HepG2 (cell line): ENCODE data around the gene NCOA3. TPM values are rescaled to one million over a fixed set of nuclear protein-coding genes. Genes with fewer than 3 reads are reported as not detected.

ENCODE experiments used
- BRD4 ChIP-seq: sonication (generic); formaldehyde crosslinking; IDR thresholded peaks from 2 replicates; pipeline ENCODE4 v1.4.0; 2020; ENCODE audit warnings: missing genetic modification reagents
- CEBPZ ChIP-seq: IDR thresholded peaks from 2 replicates; pipeline ENCODE4 v1.6.1; 2012; ENCODE audit warnings: low read length, improper control_type of control experiment
- EP300 ChIP-seq, 3 experiments: sonication (generic) in 1 of 3; formaldehyde crosslinking in 1 of 3; IDR thresholded peaks; 2 replicates each; pipeline versions ENCODE4 v1.5.1 to v1.6.1; 2011 to 2020; ENCODE audit warnings: low read depth in 2 of 3, low read length in 2 of 3, borderline replicate concordance in 1 of 3, improper control_type of control experiment in 1 of 3, mild to moderate bottlenecking in 1 of 3, missing genetic modification reagents in 1 of 3, moderate library complexity in 1 of 3
- GATAD2A ChIP-seq: IDR thresholded peaks from 2 replicates; pipeline ENCODE4 v1.6.1; 2016
- HMG20A ChIP-seq: IDR thresholded peaks from 2 replicates; pipeline ENCODE4 v1.6.1; 2016; ENCODE audit warnings: borderline replicate concordance
- KLF9 ChIP-seq: IDR thresholded peaks from 2 replicates; pipeline ENCODE4 v1.6.1; 2016; ENCODE audit warnings: low read depth
- LCORL ChIP-seq, 2 experiments: fragments of 450-650 bp in 1 of 2; sonication (generic) in 1 of 2; formaldehyde crosslinking in 1 of 2; IDR thresholded peaks; 2 replicates each; pipeline versions ENCODE4 v1.5.0 to v1.6.1; 2017 to 2020; ENCODE audit warnings: antibody characterized with exemption in 1 of 2, missing genetic modification reagents in 1 of 2
- MAFF ChIP-seq: IDR thresholded peaks from 2 replicates; pipeline ENCODE4 v1.6.1; 2011; ENCODE audit warnings: low read depth, low read length, improper control_type of control experiment
- PRDM4 ChIP-seq: sonication (generic); formaldehyde crosslinking; IDR thresholded peaks from 2 replicates; pipeline ENCODE4 v1.9.0; 2021; ENCODE audit warnings: missing genetic modification reagents, borderline replicate concordance
- SYNCRIP ChIP-seq: fragments of 200-400 bp; formaldehyde crosslinking; IDR thresholded peaks from 2 replicates; pipeline ENCODE4 v1.6.1; 2018; ENCODE audit warnings: mild to moderate bottlenecking, low read depth, low read length; ENCODE audit not compliant: insufficient read depth
- ZBTB7A ChIP-seq: sonication (generic); formaldehyde crosslinking; IDR thresholded peaks from 2 replicates; pipeline ENCODE4 v1.8.0; 2022; ENCODE audit warnings: mild to moderate bottlenecking, missing genetic modification reagents
- ZNF430 ChIP-seq: sonication (generic); formaldehyde crosslinking; IDR thresholded peaks from 2 replicates; pipeline ENCODE4 v1.9.0; 2021; ENCODE audit warnings: mild to moderate bottlenecking, missing genetic modification reagents
- ZNF768 ChIP-seq: sonication (generic); formaldehyde crosslinking; IDR thresholded peaks from 2 replicates; pipeline ENCODE4 v1.4.0; 2020; ENCODE audit warnings: missing genetic modification reagents
- ZNF772 ChIP-seq: sonication (generic); formaldehyde crosslinking; IDR thresholded peaks from 2 replicates; pipeline ENCODE4 v1.5.0; 2020; ENCODE audit warnings: mild to moderate bottlenecking, missing genetic modification reagents
- ZNF850 ChIP-seq: sonication (generic); formaldehyde crosslinking; conservative IDR thresholded peaks from 2 replicates; pipeline ENCODE4 v1.9.0; 2021; ENCODE audit warnings: mild to moderate bottlenecking, missing genetic modification reagents
- polyA plus RNA-seq, 8 experiments: library from polyadenylated mRNA; depleted of rRNA in 3 of 8; stranded (reverse) in 7 of 8; unstranded in 1 of 8; fragments of >200 nt; fragmentation: Illumina TruSeq in 4 of 8; extraction: Trizol in 4 of 8; gene quantifications; 2 replicates each; pipeline versions ENCODE4 v1.2.1 to v1.2.3, GENCODE V29; 2011 to 2016; ENCODE audit warnings: low read depth in 4 of 8, missing spikeins in 1 of 8, mixed read lengths in 1 of 8; ENCODE audit not compliant: insufficient read depth in 1 of 8
- total RNA-seq, 5 experiments: library from RNA; depleted of rRNA; stranded (reverse); fragments of >200 nt; fragmentation: Illumina TruSeq; extraction: Trizol; gene quantifications; 2 replicates each; pipeline ENCODE4 v1.2.3, GENCODE V29; 2016; ENCODE audit warnings: low read depth in 1 of 5
- TF ChIP-seq, protein P1 (sequence below): fragments of 450-650 bp; IDR thresholded peaks from 2 replicates; pipeline ENCODE4 v1.6.1; 2017
- TF ChIP-seq, protein P2 (sequence below), 2 experiments: IDR thresholded peaks; 2 replicates each; pipeline ENCODE4 v1.6.1; 2011 to 2012; ENCODE audit warnings: low read length in 2 of 2, borderline replicate concordance in 1 of 2, low read depth in 1 of 2, mild to moderate bottlenecking in 1 of 2, moderate library complexity in 1 of 2

Gene NCOA3
- total and polyA plus RNA-seq, 2 of the 13 experiments (the other 11 are each of a cell fraction or from before 2014, with no cell fraction given), result 35.0 to 56.8 TPM

- TF ChIP-seq, protein P1, sequence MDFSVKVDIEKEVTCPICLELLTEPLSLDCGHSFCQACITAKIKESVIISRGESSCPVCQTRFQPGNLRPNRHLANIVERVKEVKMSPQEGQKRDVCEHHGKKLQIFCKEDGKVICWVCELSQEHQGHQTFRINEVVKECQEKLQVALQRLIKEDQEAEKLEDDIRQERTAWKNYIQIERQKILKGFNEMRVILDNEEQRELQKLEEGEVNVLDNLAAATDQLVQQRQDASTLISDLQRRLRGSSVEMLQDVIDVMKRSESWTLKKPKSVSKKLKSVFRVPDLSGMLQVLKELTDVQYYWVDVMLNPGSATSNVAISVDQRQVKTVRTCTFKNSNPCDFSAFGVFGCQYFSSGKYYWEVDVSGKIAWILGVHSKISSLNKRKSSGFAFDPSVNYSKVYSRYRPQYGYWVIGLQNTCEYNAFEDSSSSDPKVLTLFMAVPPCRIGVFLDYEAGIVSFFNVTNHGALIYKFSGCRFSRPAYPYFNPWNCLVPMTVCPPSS, result no peak
- TF ChIP-seq HMG20A (CRISPR knock-in tag) (peak; percentile 95), SYNCRIP (no peak), ZNF772 (CRISPR knock-in tag) (0 out of 2 replicates have a peak, but pooled peaks have one; percentile 67), MAFF (no peak), GATAD2A (CRISPR knock-in tag) (peak; percentile 100), PRDM4 (CRISPR knock-in tag) (no peak), CEBPZ (no peak), KLF9 (peak; percentile 96; the same call in 1 of the 2 replicates), EP300 (IDR thresholded peaks at IDR 0.05; ENCODE audit: low read depth in 2 of 2, low read length in 2 of 2) (peak; percentile 77 to 99; a peak in 3 of 4 replicates), EP300 (CRISPR knock-in tag; IDR thresholded peaks at IDR 0.05; ENCODE audit: borderline replicate concordance) (peak; percentile 97), BRD4 (no peak), ZNF768 (CRISPR knock-in tag) (no peak), ZNF430 (CRISPR knock-in tag) (peak; percentile 93), LCORL (IDR thresholded peaks at IDR 0.05) (peak; percentile 68), LCORL (CRISPR knock-in tag; IDR thresholded peaks at IDR 0.05) (peak; percentile 98), ZBTB7A (no peak; the same call in 1 of the 2 replicates), ZNF850 (CRISPR knock-in tag) (no peak)
- TF ChIP-seq, protein P2, sequence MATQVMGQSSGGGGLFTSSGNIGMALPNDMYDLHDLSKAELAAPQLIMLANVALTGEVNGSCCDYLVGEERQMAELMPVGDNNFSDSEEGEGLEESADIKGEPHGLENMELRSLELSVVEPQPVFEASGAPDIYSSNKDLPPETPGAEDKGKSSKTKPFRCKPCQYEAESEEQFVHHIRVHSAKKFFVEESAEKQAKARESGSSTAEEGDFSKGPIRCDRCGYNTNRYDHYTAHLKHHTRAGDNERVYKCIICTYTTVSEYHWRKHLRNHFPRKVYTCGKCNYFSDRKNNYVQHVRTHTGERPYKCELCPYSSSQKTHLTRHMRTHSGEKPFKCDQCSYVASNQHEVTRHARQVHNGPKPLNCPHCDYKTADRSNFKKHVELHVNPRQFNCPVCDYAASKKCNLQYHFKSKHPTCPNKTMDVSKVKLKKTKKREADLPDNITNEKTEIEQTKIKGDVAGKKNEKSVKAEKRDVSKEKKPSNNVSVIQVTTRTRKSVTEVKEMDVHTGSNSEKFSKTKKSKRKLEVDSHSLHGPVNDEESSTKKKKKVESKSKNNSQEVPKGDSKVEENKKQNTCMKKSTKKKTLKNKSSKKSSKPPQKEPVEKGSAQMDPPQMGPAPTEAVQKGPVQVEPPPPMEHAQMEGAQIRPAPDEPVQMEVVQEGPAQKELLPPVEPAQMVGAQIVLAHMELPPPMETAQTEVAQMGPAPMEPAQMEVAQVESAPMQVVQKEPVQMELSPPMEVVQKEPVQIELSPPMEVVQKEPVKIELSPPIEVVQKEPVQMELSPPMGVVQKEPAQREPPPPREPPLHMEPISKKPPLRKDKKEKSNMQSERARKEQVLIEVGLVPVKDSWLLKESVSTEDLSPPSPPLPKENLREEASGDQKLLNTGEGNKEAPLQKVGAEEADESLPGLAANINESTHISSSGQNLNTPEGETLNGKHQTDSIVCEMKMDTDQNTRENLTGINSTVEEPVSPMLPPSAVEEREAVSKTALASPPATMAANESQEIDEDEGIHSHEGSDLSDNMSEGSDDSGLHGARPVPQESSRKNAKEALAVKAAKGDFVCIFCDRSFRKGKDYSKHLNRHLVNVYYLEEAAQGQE (IDR thresholded peaks at IDR 0.05; ENCODE audit: borderline replicate concordance in 1 of 2, low read depth in 1 of 2, low read length in 2 of 2), result peak in 1 of 2 experiments; percentile 53; a peak in 2 of 4 replicates
Measured at GRCh38 chr20:47455133-47456040, 46.3 kb upstream of the NCOA3 start (continued).
